HG03442 (cell line): ENCODE measurements around the gene EIF4G3.
"Not testable (repeated sequence)": the region's sequence is repeated elsewhere in the genome, so short reads cannot be mapped to it uniquely, and the experiment has no call there.

ENCODE experiments used
- ATAC-seq: cut with Tn5 transposase; IDR thresholded peaks from one replicate; pipeline ENCODE4 v1.9.1; 2021; ENCODE audit warnings: mild to moderate bottlenecking, moderate library complexity; ENCODE audit not compliant: unreplicated experiment

The EIF4G3 gene

GRCh38 chr1:21077085-21077484 lies 99.6 kb downstream of the EIF4G3 start:
- ATAC-seq = no peak

- no peak for ATAC-seq
These were observed 104.0 kb downstream of the EIF4G3 start for GRCh38 chr1:21072721-21073120.

GRCh38 chr1:21069549-21069948 lies 107.1 kb downstream of the EIF4G3 start:
- ATAC-seq = no peak

- no peak for ATAC-seq
These were observed 107.8 kb downstream of the EIF4G3 start for GRCh38 chr1:21068937-21069336.

- ATAC-seq = no peak
These were observed 109.0 kb downstream of the EIF4G3 start for GRCh38 chr1:21067551-21068227.

- no peak for ATAC-seq
These were observed 110.2 kb downstream of the EIF4G3 start for GRCh38 chr1:21066356-21067012.

GRCh38 chr1:21065851-21066250 lies 110.8 kb downstream of the EIF4G3 start:
- ATAC-seq = no peak

- ATAC-seq = no peak
These were observed 112.6 kb downstream of the EIF4G3 start for GRCh38 chr1:21064057-21064456.

GRCh38 chr1:21060523-21060922 lies 116.2 kb downstream of the EIF4G3 start:
- no peak for ATAC-seq

GRCh38 chr1:21059021-21059420 lies 117.7 kb downstream of the EIF4G3 start:
- no peak for ATAC-seq

- ATAC-seq = no peak
These were observed 118.5 kb downstream of the EIF4G3 start for GRCh38 chr1:21058035-21058793.

GRCh38 chr1:21053189-21053928 lies 123.3 kb downstream of the EIF4G3 start:
- not testable (repeated sequence) for ATAC-seq

GRCh38 chr1:21052034-21052433 lies 124.7 kb downstream of the EIF4G3 start:
- no peak for ATAC-seq

- ATAC-seq = no peak
These were observed 125.4 kb downstream of the EIF4G3 start for GRCh38 chr1:21051177-21051825.

GRCh38 chr1:21050031-21050430 lies 126.7 kb downstream of the EIF4G3 start:
- ATAC-seq = no peak

GRCh38 chr1:21048462-21048861 lies 128.2 kb downstream of the EIF4G3 start:
- ATAC-seq = no peak

GRCh38 chr1:21046132-21046531 lies 130.6 kb downstream of the EIF4G3 start:
- no peak for ATAC-seq

GRCh38 chr1:21045351-21045750 lies 131.3 kb downstream of the EIF4G3 start:
- ATAC-seq = no peak

GRCh38 chr1:21042929-21043605 lies 133.6 kb downstream of the EIF4G3 start:
- no peak for ATAC-seq

- ATAC-seq = no peak
These were observed 135.2 kb downstream of the EIF4G3 start for GRCh38 chr1:21041541-21041940.
